Hypothalamus (tissue), 51 donors: ENCODE data around the gene SMAD7.

Experiments used
- DNase-seq, 51 donors: peaks; one replicate each; lab custom pipeline; 2025; lab: John Stamatoyannopoulos, UW

The SMAD7 gene

DNA sequence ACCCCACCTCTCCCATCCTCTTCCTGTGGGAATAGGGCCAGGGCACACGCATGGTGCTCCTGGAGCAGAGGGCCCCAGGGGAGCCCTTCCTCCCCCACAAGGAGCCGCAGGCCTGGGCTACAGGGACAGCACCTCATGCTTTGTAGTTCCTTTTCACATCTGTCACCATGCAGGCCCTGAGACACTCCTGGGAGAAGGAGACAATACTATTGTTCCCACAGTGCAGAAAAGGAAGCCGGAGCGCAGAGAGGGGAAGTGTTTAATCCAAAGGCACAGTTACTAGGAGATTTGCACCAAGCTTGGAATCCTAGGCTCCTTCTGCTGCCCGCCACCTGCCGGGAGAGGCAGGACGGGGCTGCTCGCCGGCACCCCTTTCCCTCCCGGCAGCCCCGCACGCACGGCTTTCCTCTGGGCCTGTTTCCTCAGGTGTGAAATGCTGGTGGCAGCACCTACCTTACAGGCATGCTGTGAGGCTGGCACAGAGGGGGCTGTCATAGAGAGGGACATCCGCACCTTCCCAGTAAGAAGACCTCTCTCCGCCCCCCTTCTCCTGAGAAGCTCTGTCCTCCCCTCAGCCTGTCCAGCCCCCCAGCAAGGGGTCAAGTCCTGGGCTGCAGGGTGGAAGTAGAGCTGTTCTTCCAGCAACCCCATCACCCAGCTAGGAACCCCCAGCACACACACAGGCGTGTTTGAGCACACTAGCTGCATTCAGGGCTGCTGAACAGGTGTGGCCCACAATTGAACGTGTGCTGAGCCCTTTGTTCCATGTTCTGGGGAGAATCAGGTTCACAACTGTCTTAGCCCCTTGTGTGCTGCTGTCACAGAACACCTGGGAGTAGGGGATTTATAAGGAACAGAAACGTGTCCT lies 62.6 kb downstream of the SMAD7 start:
- no peak for DNase-seq

DNA sequence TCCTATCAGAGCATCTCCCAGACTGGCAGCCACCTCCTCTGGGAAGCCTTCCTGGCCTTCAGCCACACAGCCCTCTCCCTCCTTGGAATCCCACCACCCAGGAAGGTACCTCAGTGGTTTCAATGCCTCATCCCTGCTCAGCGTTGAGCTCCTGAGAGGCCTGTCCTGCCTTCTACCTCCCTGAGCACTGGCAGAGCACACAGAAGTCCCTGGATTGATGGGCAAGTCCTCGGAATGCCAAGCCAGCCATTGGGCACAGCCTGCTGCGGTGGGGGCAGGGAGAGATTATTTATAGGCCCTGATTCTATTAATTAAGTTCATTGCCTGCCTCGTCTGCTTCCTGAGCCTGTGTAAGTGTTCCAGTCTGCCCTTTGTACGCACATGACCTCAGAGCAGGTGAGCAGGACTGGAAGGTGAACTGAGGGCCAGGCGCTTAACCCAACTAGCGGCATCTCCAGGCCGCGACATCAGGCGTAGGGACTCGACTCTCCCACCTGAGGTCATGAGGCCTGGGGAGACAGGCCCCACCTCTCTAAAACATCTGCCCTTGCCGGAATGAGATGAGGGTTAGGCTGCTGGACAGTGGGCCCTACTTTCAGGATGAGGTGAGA lies 63.4 kb downstream of the SMAD7 start:
- DNase-seq: no peak

DNA sequence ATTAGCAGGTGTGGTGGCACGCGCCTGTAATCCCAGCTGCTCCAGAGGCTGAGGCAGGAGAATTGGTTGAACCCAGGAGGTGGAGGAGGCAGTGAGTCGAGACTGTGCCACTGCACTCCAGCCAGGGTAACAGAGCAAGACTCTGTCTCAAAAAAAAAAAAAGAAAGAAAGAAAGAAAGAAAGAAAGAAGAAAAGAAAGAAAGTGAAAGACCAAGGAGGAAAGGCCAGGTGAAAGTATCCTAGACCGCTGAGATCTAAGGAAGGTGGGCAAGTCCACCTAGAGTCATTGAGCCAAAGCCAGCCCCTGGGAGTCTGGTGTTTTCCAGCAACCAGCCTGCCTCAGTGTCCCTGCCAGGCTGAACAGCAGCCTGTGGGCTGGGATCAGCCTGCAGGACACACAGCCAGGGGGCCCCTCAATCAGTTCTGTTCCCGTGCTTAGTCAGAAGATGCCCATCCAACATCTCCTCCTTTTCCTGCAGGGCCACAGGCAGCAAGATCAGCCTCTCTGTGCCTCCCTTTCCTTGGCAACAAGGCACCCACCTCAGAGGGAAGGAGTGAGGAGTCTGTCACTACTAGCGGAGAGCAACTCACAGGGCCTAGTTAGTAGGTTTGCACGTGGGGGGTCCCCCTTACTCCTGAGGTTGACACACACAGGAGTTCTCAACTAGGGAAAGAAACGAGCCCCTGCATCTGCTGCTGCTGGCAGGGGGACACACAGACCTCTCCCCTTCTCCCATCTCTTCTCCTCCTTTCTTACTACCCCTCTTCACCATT lies 64.1 kb downstream of the SMAD7 start:
- DNase-seq: no peak

DNA sequence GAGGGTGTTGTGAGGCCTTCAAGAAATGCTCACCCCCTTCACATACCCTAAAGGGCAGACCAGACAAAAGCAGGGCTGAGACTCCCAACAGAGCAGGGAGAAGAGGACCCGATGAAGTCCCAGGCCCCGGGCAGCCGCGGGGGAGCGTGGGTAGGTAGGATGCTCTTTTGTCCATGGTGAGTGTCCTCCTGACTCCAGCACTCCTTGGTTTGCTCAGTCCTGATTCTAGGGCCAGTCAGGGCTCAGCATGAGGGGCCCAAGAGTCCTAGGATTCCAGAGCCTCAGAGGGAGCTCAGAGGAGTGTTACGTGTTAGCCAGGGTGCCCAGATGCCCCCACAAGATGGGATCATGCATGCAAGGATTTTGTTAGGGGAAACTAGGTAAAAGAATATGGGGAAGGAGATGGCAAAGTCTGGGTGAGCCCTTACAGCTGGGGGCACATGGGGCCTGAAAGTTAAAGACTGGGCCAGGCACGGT lies 64.8 kb downstream of the SMAD7 start:
- DNase-seq: no peak

DNA sequence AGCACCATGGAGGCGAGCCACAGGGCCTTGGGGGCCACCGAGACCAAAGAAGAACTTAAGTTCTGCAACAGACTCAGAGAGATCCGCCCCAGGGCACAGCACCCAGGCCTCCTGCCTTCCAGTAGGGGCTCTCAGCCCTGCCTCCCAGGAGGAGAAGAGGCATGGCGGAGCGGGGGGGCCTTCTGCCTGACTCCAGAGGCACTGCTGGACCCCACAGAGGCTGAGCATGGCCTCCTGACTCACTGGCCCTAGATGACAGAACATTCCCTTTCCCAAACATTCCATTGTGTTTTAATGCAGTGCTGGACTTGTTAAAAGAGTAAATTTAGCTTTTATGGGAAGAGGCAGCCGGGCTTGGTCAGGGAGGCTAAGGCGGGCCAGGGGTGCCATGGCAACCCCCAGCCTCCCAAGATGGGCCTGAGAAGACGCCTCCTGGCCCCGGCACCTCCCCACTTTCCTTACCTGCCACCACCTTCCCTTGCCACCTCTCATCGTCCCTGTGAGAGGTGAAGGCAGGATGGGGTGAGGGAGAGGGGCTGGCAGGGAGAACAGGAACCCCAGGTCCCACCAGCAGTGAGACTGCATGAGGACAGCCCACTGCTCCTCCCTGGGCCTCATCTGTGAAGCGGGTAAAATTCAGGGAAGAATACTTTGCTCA lies 65.4 kb downstream of the SMAD7 start:
- DNase-seq: no peak

DNA sequence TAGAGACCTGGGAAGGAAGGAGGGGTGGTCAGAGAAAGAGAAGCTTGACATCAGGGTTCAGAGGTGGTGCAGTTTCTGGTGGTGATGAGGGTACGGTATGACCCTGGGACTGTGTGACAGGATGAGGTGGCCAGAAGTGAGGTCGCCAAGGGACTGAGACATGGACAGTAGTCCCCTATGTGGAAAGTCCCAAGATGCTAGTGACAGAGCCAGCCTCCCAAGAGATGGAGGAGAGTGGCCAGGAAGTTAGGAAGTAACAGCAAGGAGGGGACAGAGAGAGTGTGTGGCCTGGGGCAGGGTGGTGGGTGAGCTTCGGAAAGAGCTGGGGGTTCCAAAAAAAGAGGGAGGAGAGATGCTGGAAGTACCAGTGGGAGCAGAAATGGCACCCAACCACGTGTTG lies 66.0 kb downstream of the SMAD7 start:
- DNase-seq: no peak

DNA sequence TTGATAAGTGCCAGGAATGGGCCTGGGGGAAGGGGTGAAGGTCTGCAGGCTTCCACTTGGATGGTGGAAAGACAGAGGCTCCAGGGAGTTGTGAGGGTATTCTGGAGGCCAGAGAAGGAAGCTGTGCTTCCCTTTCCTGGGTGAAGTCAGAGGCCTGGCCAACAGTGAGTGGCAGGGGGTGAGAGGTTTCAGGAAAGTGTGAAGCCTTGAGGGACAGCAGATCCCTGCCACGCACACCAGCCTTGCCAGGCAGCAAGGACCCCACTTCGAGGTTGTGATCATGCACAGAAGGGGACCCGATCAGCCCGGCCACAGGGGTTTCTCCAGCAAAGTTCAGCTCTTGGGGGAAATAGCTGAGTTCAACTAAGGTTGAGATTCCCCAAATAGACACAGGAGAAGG lies 66.5 kb downstream of the SMAD7 start:
- DNase-seq: no peak

DNA sequence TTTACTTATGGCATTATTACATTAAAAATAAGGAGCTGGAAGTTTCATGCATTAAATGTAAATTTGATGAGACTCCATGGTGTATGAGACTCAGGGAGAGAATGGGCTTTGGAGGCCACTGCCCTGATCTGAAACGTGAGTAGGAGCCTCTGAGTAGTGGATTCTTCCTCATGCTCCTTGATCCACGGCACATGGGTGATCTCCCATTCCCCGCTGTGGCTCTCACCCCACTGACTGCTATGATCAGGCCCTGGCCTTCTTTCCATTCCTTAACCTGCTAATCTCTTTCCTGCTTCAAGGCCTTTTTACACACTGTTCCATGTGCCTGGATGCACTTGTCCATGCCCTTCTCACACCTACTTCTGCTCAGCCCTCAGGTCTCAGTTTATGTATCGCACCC lies 68.4 kb downstream of the SMAD7 start:
- no peak for DNase-seq

DNA sequence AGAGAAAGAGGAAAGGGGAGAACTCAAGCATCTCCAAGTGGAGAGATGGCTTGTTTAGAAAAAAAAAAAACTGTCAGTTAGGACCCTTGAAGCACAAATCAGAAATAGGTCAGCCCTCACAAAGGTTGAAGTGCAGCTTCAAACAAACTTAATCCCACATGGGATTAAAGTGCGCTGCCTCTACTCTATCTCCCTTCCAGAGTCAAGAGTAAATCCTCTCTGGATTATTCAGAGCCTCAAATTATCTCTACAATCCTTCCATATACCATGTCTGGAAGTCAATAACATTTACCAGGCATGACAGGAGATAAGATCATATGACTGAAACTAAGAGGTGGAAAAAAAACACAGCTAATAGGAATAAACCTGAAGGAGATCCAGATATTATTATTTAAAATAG lies 69.8 kb downstream of the SMAD7 start:
- DNase-seq: no peak

DNA sequence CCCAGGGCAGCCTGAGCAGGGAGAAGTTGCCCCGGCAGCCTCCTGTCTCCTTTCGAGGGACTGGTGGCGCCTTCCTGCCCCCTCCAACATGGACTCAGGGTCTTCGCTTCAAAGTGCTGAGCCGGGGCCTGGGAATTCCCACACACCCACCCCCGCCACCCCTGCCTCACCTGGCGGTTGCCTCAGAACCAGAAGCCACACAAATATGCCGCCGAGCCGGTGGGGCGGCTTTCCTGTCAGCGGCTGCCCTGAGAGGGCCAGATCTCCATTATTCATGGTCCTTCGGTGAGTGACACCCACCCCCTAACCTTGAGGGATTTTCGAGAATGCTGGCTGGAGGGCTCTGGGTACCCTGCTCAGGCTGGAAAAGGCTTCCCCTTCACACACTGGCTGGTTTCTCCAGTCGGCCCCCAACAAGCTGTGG lies 71.7 kb downstream of the SMAD7 start:
- no peak for DNase-seq

DNA sequence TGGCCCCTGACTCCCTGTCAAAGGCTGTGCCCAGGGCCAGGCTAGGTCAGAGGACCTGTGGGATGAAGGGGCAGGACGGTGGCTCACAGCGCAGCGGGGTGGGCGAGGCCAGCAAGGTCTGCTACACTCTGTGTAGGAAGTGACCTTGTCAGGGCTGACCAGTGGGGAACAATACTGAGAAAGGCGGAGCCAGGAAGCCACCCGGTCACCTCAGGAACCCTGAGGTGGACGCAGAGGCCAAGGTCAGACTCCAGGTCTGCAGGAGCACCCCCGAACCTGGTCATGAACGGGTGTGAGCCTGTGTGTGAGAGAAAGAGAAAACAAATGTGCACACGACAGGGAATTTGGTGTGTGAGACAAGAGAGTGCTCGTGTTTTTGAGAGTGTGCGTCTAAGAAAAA lies 72.3 kb downstream of the SMAD7 start:
- DNase-seq: no peak

DNA sequence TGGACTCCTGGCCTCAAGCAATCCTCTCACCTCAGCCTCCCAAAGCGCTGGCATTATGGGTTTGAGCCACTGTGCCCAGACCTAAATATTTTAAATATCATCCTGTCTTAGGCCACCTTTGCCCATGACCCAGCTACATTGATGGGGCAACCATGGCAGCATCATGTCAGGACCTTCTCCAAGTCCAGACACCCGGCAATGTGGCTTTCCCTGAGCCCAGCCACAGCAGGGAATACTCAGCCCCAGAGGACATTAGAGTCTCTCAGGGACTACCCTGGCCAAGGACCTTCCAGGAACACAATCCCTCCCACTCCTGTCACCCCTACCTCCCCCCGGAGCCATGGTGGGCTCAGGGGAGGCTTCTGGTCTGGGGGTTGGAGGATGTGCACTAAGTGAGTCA lies 72.8 kb downstream of the SMAD7 start:
- no peak for DNase-seq

DNA sequence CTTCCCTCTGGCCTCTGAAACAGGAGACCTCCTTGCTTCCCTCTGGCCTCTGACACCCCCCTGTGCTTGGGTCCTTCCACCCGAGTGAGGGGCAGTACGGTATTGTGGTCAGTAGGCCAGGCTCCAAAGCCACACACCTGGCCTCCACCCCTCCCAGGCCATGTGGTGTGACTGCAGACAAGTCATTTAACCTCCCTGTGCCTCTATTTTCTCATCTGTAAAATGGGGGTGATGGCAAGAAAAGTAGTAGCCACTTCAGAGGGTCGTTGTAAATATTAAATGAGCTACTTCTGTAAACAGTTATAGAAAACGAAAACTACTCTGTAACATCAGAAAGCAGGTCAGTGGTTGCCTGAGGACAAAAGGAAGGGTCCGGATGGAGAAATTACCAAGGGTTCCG lies 74.2 kb downstream of the SMAD7 start:
- no peak for DNase-seq

DNA sequence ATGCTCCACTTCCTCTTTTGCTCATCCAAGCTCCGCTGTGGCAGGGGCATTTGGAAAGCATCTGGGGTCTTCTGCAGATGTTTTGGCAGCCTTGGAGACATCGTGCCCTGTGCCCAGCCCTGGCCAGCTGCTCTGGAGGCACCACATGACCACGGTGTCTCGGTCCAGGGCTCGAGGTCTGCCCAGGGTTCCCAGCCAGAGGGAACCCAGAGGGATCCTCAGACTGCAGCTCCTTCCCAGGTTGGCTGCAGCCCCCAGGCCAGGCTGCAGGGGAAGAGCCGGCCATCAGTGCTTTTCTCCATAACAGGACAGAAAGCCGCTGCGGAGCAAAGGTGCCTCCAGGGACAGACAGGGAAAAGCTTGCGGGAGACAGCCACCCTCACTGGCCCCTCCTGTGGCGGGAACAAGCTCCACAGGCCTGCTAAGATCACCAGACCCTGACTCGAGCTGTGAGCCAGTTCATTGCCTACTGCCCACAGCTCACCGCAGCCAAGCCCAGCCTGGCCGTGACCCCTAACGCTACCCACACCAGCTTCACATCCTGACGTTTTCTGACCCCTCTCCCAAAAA lies 74.7 kb downstream of the SMAD7 start:
- DNase-seq: peak in 1 of 51 donors; percentile 22

DNA sequence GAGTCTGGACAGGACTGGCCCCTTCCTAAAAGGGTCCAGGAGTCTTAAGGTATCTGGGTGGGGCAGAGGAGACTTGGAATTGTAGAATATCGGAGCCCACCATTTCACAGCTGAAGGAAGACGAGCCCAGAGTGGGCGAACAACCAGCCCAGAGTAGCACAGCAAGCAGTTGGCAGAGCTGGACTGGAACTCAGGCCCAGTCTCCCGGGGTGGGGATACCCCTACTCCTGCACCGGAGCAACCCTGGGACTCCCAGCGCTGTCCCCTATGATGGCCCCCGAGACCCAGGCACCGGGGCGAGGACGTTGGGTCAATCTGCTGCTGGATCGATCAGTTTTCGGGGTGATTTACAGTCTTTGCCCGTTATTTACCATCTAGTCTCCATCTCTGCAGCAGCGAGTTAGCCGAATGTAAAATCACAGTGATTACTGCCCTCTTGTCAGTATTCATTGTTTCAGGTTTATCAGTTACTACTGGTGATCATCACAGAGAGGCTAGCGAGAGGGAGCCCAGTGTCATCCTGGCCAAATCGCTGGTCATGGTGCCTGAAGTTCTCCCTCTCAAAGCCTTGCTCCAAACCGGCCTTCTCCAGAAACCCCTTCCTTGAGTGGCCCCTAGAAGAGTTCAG lies 75.3 kb downstream of the SMAD7 start:
- DNase-seq: no peak

DNA sequence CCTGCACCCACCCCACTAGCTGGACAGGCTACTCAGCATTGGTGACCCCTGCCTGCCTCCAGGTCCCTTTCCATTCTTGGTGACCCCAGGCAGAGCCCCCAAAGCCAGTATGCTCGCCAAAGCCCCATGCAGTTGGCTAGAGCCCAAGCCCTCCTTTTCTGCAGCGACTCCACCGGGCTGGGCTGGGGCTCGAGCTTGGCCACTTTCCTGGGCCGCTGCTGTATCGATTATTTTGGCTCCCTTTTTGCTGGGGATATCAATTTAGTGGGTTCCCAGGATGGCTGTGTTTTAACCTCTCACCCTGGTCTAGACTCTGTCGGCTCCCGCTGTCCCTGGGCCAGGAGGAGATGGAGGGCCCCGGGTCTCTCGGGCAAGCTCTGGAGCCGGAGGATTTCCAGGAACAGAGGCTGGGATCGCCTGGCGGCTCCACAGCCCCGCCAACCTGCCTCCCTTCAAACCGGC lies 76.0 kb downstream of the SMAD7 start:
- DNase-seq: no peak

DNA sequence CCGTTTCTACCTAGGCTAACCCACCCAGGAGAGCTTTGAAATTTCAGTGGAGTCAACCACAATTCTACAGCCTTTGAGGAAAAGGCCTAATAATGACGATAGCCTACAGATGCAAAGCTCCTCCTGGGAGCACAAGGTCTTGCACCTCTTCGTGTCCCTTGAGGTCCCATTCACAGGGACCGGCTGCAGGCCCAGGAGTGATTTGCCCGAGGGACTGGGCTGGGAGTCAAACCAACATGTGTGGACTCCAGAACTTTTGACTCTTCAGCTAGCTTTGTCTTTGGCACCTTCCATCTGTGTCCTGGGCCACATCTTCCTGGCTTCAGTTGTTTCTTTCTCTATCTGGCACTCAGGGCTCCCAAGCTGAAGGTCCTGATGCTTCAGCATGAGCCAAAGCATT lies 76.5 kb downstream of the SMAD7 start:
- DNase-seq: no peak

DNA sequence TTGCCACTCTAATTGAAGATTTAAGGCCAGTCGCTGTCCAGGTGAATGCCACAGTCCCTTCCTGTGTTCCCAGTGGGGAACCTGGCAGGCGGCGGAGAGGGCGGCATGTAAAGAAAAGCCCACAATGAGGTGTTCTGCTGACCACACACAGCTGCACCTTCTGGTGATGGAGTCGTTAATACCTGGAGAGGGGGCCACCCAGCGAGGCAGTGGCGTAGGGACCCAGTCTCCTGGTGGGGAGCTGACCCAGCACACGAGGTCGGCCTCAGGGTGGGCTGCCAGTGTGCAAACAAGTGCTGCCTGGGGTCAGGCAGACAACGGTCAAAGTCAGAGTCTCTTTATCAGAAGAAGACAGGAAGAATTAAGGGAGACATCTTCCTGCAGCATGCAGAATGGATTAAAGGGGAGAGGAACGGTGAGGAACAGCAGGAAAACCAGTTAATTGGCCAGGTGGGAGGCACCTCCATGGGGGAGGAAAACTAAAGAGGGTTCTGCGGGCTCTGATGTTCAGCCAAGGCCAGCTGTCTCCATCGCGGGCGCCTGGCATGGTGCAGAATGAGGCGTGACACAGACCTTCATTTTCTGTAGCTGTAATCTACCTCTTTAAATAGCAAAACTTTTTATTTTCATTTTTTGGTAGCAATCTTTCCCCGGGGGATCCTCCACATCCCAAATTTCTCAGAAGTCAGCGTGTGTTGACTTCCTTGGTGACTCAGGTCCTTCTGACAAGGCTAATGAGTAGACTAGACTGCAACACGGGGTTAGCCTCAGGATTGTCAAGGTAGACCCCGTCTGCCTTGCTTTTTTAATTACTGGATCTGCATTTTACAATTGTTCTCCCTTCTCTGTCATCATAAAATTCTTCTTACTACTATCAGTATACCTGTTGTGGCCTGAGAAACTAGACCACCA lies 78.3 kb downstream of the SMAD7 start:
- no peak for DNase-seq
